ENCODE data around the gene TLN1. TPM values are rescaled to one million over a fixed set of nuclear protein-coding genes. Genes with fewer than 3 reads are reported as not detected.
A peak's percentile ranks its signal among the peaks of the same experiment; 100 is the strongest.

Gene TLN1
- total RNA-seq, 4 donors from 2014 or later, result 101 to 176 (median 155) TPM

DNA sequence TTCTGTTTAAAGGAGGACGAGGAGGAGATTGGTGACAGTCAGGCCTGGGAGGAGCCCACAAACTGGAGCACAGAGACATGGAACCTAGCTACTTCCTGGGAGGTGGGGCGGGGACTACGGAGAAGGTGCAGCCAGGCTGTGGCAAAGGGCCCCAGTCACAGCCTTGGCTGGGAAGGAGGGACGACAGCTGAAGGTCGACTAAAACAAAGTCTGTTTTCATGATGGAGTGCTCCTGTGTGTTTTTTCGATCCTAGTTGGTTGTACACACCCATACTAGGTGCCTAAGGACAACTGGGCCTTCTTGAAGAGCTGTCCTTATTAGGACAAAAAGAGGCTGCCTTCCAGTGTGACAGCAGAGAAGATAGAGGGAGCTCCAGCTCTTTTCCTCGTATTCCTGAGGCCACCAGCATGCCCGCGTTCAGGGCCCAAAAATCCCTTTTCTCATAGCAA lies 71.0 kb downstream of the TLN1 start:
- intact Hi-C loops (cut with DNase I; ENCODE audit: low total_unique reads), result no loop called here
- TF ChIP-seq, protein P1, sequence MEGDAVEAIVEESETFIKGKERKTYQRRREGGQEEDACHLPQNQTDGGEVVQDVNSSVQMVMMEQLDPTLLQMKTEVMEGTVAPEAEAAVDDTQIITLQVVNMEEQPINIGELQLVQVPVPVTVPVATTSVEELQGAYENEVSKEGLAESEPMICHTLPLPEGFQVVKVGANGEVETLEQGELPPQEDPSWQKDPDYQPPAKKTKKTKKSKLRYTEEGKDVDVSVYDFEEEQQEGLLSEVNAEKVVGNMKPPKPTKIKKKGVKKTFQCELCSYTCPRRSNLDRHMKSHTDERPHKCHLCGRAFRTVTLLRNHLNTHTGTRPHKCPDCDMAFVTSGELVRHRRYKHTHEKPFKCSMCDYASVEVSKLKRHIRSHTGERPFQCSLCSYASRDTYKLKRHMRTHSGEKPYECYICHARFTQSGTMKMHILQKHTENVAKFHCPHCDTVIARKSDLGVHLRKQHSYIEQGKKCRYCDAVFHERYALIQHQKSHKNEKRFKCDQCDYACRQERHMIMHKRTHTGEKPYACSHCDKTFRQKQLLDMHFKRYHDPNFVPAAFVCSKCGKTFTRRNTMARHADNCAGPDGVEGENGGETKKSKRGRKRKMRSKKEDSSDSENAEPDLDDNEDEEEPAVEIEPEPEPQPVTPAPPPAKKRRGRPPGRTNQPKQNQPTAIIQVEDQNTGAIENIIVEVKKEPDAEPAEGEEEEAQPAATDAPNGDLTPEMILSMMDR (IDR thresholded peaks at IDR 0.05), result no peak
- TF ChIP-seq POLR2A (IDR thresholded peaks at IDR 0.05), result no peak
- no peak for DNase-seq (ENCODE audit: low spot score in 2 of 2)
- 45 to 50% methylated on average over 9 of the region's 9 CpGs for WGBS, 2 donors
- H3K4me3 ChIP-seq (ENCODE audit: low read depth, poor library complexity, severe bottlenecking), result no peak overlapping the region

DNA sequence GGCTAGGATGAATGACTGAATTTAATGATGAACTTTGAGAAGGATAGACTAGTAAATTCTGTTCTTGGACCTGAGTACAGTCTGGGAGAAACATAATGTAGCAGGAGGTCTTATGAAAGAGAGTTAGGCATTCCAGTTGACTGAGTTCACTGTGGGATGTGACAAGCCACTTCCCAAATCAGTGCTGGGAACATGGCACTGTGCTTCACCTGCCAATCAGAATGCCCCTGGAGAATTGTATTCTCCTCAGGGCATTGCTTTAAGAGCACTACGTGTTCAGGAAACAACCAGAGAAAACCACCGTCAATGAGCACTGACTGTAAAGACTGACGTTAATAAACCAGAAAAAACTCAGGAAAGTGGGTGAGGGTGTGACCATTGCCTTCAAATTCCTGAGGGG lies 72.7 kb downstream of the TLN1 start:
- no peak overlapping the region for H3K4me3 ChIP-seq (ENCODE audit: low read depth, poor library complexity, severe bottlenecking)
- TF ChIP-seq, protein P1 (IDR thresholded peaks at IDR 0.05), result no peak
- TF ChIP-seq POLR2A (IDR thresholded peaks at IDR 0.05), result no peak
- 51 to 57% methylated on average over 3 of the region's 3 CpGs for WGBS, 2 donors
- DNase-seq (ENCODE audit: low spot score in 2 of 2), result no peak
- intact Hi-C loops (cut with DNase I; ENCODE audit: low total_unique reads), result no loop called here

DNA sequence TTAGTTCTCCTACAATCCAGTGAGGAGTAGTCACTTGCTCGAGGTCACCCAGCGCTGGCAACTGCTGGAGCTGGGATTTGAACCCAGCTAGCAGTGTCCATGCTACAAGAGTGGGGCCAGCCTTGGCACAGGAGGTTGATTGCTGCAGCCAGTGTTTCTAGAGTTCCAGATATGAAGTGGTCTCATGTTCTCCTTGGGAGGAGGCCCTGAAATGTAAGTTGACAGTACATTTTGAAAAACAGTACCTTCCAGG lies 73.1 kb downstream of the TLN1 start:
- intact Hi-C loops (cut with DNase I; ENCODE audit: low total_unique reads), result no loop called here
- no peak for DNase-seq (ENCODE audit: low spot score in 2 of 2)
- peak overlapping the region; percentile 70 for H3K4me3 ChIP-seq (ENCODE audit: low read depth, poor library complexity, severe bottlenecking)
- TF ChIP-seq, protein P1 (IDR thresholded peaks at IDR 0.05), result no peak
- TF ChIP-seq POLR2A (IDR thresholded peaks at IDR 0.05), result no peak
- 0% methylated on average over 2 of the region's 2 CpGs for WGBS, 2 donors

DNA sequence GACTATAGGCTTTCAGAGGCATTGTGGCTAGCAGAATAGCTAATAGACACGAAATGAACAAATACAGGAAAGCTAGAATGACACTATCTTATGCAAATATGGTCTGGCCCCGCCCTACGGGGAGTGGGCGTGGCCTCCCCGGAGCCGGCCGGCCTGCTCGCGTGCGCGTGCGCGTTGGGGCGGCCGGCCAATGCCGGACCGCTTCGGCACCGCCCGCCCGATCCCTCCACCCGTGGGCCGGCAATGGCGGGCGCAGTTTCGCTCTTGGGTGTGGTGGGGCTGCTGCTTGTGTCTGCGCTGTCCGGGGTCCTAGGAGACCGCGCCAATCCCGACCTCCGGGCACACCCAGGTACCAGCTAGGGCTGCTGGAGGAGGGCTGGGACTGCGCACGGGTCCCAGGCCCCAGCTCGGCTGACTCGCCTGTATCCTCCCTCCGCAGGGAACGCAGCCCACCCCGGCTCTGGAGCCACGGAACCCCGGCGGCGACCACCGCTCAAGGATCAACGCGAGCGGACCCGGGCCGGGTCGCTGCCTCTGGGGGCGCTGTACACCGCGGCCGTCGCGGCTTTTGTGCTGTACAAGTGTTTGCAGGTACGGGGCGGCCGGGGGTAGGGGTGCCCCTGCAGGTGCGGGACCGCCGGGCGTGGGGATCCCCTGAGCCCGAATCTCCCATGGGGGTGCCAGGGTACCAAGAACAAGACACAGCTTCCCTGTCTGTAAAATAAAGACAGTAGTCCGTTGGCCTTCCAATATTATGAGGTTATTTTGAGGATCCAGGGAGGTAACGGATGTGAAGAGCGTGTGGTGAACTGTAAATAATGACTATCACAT lies 73.6 kb downstream of the TLN1 start, which contains the start of gene CCDC107:
Gene CCDC107, plus strand, starts transcription at position 156 of the 831 bp plus-strand sequence. Its CDS starts 88 bp downstream, at position 244.
- DNase-seq (ENCODE audit: low spot score in 2 of 2), result peak; percentile 71 to 96
- intact Hi-C loops (cut with DNase I; ENCODE audit: low total_unique reads), result no loop called here
- 0 to 1% methylated on average over 44 to 55 of the region's 67 CpGs for WGBS, 2 donors
- TF ChIP-seq, protein P1 (IDR thresholded peaks at IDR 0.05), result no peak
- no peak for TF ChIP-seq POLR2A (IDR thresholded peaks at IDR 0.05)
- peak within 1 kb of the TSS; percentile 70 for H3K4me3 ChIP-seq (ENCODE audit: low read depth, poor library complexity, severe bottlenecking)

DNA sequence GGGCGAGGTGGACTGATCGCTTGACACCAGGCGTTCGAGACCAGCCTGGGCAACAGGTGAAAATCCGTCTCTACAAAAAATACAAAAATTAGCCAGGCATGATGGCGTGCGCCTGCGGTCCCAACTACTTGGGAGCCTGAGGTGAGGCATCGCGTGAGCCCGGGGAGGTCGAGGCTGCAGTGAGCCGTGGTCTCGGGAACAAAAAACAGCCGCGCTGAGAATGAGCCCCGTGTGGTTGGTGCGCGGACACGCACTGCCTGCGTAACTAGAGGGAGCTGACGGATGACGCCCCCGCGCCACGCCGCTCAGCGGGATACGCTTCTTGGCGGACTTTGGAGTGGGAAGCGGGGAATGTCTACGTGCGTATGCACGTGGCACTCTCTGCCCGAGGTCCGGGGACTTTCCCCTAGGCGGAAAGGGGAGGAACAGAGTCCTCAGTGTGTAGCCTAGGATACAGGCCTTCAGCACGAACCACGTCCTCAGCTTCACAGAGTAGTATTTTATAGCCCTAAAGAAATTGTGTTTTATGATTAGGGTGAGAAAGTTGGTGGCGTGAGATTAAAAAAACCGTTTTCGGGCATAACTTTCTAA lies 74.4 kb downstream of the TLN1 start, which contains the start of gene RMRP:
Gene RMRP, minus strand, starts transcription at position 474 of the 591 bp plus-strand sequence.
- TF ChIP-seq, protein P1 (IDR thresholded peaks at IDR 0.05), result peak in 1 of 3 donors; percentile 47
- no peak for TF ChIP-seq POLR2A (IDR thresholded peaks at IDR 0.05)
- WGBS, 2 donors, result 0% methylated on average over 27 to 42 of the region's 42 CpGs
- DNase-seq (ENCODE audit: low spot score in 2 of 2), result peak; percentile 95 to 99
- intact Hi-C loops (cut with DNase I; ENCODE audit: low total_unique reads), result no loop called here
- H3K4me3 ChIP-seq (ENCODE audit: low read depth, poor library complexity, severe bottlenecking), result peak within 1 kb of the TSS; percentile 70
